HCT116 (cell line): ENCODE measurements around the gene PDE10A.

Source experiments
- CEBPB ChIP-seq: IDR thresholded peaks from 2 replicates; pipeline ENCODE4 v1.6.1; 2012; ENCODE audit warnings: low read depth
- JUND ChIP-seq: IDR thresholded peaks from 2 replicates; pipeline ENCODE4 v1.6.1; 2012
- RAD21 ChIP-seq: IDR thresholded peaks from 2 replicates; pipeline ENCODE4 v1.6.1; 2012; ENCODE audit warnings: low read depth, mild to moderate bottlenecking
- TCF7L2 ChIP-seq: IDR thresholded peaks from 2 replicates; pipeline ENCODE4 v1.7.0; 2011; ENCODE audit warnings: borderline replicate concordance, inconsistent platforms; ENCODE audit not compliant: insufficient read depth, insufficient read length; ENCODE audit errors: extremely low read depth

DNA sequence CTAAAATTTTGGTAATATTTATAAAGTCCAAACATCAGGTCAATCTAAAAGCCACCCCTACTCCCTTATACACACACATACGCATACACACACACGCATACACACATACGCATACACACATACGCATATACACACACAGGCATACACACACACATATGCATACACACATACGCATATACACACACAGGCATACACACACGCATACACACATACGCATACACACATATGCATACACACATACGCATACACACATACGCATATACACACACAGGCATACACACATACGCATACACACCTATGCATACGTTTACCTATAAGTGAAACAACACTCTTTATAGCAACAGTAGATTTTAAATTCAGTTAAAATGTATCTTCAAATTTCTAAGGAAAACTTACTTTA lies 240.8 kb downstream of the PDE10A start:
- no peak for TF ChIP-seq JUND
- TF ChIP-seq RAD21 = no peak
- TF ChIP-seq CEBPB = no peak
- TF ChIP-seq TCF7L2 = no peak
